LHCN-M2 (cell line): ENCODE results near the gene SYNGAP1. TPM values are rescaled to one million over a fixed set of nuclear protein-coding genes. Genes with fewer than 3 reads are reported as not detected.
"Not testable (repeated sequence)": the region's sequence is repeated elsewhere in the genome, so short reads cannot be mapped to it uniquely, and the experiment has no call there.

Source experiments
- DNase-seq: peaks from one replicate; pipeline ENCODE4 v3.0.0-alpha.2; 2012; ENCODE audit warnings: low read depth
- total RNA-seq: library from RNA; depleted of rRNA; stranded (reverse); fragments of >200 nt; gene quantifications from 2 replicates; pipeline ENCODE4 v1.2.3, GENCODE V29; 2014

Gene SYNGAP1
- total RNA-seq, 1 experiment from 2014 or later: 4.2 TPM

GRCh38 chr6:33399881-33400280 lies 20.0 kb upstream of the SYNGAP1 start:
- not testable (repeated sequence) for DNase-seq

- no peak for DNase-seq
Observed at GRCh38 chr6:33404884-33405283, 15.0 kb upstream of the SYNGAP1 start.

GRCh38 chr6:33405386-33405940 lies 14.4 kb upstream of the SYNGAP1 start:
- DNase-seq: no peak

GRCh38 chr6:33406126-33406525 lies 13.7 kb upstream of the SYNGAP1 start:
- no peak for DNase-seq

- DNase-seq: peak; percentile 52
Observed at GRCh38 chr6:33407132-33407718, 12.6 kb upstream of the SYNGAP1 start.

- DNase-seq: peak; percentile 97
Observed at GRCh38 chr6:33410050-33410710, 9.7 kb upstream of the SYNGAP1 start.

- DNase-seq: peak; percentile 77
Observed at GRCh38 chr6:33410711-33411631, 8.9 kb upstream of the SYNGAP1 start, which contains the start of gene PHF1. PHF1 (plus strand) TSS chr6:33411014; CDS start chr6:33412264, 1,250 bp downstream.

- DNase-seq: no peak
Observed at GRCh38 chr6:33411632-33412005, 8.2 kb upstream of the SYNGAP1 start.

GRCh38 chr6:33412140-33413009 lies 7.5 kb upstream of the SYNGAP1 start:
- DNase-seq: no peak

- DNase-seq: no peak
Observed at GRCh38 chr6:33413241-33414120, 6.4 kb upstream of the SYNGAP1 start.

- no peak for DNase-seq
Observed at GRCh38 chr6:33414592-33415271, 5.1 kb upstream of the SYNGAP1 start.

- DNase-seq: no peak
Observed at GRCh38 chr6:33415831-33416230, 4.0 kb upstream of the SYNGAP1 start.

- no peak for DNase-seq
Observed at GRCh38 chr6:33416386-33417127, 3.3 kb upstream of the SYNGAP1 start.

- DNase-seq: peak; percentile 73
Observed at GRCh38 chr6:33417128-33417902, 2.5 kb upstream of the SYNGAP1 start.

GRCh38 chr6:33417903-33418689 lies 1.8 kb upstream of the SYNGAP1 start, which contains the start of gene CUTA:
CUTA (minus strand) TSS chr6:33418107; CDS start chr6:33418000, 107 bp downstream.
- DNase-seq: peak; percentile 100

- DNase-seq: no peak
Observed at GRCh38 chr6:33418690-33419291, 1.1 kb upstream of the SYNGAP1 start.
